ENCODE measurements around the gene GPR153.

The GPR153 gene

DNA sequence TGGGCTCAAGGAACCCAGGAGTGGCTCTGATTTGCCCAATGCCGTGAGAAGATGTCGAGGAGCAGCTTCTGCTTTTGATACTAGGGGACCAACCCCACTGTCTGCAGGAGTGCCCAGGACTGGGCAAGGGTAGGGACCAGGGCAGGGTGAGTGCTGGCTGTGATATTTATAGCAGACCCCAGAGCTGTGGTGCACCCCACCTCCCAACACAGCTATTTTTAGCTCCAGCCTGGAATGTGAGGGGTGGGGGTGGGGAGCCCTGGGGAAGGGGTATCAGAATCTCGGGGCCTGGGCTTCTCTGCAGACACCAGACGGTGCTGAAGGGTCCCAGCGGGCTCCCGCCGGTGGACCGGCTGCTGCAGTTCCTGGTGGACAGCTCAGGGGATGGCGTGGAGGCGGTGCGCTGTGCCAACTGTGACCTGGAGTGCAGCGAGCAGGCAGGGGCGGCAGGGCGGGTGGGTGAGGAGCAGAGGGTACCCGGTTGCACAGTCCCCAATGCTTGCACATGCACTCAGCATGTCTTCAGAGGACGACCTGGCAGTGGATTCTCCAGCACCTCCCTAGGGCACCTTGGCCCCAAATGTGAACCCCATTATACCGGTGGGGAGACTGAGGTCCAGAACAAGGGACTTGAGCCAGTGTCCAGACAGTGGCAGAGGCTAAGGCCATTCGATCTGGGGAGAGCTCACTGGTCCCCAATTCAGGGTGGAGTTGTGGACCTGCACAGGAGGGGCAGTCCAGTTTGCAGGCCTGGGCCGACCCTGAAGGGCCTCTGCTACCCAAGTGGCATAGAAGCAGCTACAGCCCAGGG is 53.6 kb downstream of the GPR153 start:
- TF ChIP-seq JUND (IDR thresholded peaks at IDR 0.05; ENCODE audit: low read depth): no peak
- in situ Hi-C loops (cut with HindIII; ENCODE audit: low pct_unique_long_range_greater_than_20kb, low sequenced_read_pairs): no loop called here

DNA sequence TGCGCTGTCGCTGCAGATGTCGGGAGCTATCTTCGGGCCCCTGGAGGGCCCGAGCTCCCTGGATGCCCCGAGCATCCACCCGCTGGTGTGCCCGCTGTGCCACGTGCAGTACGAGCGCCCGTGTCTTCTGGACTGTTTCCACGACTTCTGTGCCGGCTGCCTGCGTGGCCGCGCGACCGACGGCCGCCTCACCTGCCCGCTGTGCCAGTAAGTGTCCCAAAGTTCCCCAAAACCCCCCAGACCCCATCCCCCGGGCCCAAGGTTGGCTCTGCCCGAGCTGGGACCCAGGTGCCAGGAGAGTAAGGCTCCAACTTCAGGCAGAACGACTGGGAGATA is 54.4 kb downstream of the GPR153 start:
- no peak for TF ChIP-seq JUND (IDR thresholded peaks at IDR 0.05; ENCODE audit: low read depth)
- in situ Hi-C loops (cut with HindIII; ENCODE audit: low pct_unique_long_range_greater_than_20kb, low sequenced_read_pairs): no loop called here
- no peak for DNase-seq (ENCODE audit: low read depth in 1 of 2, low spot score in 1 of 2)

More for the DNA sequence above, 53.6 kb downstream of the GPR153 start:
- no peak for DNase-seq (ENCODE audit: low read depth in 1 of 2, low spot score in 1 of 2)

DNA sequence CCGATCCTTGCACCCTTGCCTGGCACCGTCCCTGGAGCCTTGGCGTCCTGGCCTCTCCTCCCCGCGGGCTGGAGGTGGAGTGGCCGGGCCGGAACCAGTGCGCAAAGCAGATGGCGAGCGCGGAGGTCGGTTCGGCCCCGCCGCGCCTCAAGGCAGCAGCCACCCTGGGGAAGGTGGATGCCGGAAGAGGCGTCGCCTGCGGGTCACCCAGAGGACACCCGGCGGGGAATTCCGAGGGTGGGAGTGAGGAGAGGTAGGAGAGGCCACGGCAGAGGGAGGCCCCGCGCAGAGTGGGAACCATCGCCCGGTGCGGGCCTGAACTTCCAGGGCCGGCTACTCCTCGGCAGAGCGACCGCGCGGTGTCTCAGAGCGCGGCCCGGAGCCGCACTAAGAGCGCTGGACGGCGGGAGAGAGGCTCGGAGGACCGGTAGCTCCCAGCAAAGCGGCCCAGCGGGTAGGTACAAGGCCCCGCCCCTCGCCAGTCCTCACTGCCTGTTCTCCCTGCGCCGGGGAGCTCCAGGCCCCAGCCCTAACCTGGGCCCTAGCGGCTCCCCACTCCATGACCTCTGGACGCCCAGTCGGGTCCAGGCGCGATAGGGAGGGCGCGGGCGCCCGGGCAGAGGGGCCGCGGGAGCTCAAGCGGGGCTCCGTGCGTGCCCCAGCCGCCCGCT is 54.9 kb downstream of the GPR153 start, which contains the start of gene RNF207:
RNF207 (plus strand) TSS at position 271 of the 671 bp plus-strand sequence. CDS start 417 bp downstream, outside the sequence.
- no peak for TF ChIP-seq JUND (IDR thresholded peaks at IDR 0.05; ENCODE audit: low read depth)
- DNase-seq (ENCODE audit: low read depth in 1 of 2, low spot score in 1 of 2): peak; percentile 78 to 86
- in situ Hi-C loops (cut with HindIII; ENCODE audit: low pct_unique_long_range_greater_than_20kb, low sequenced_read_pairs): no loop called here

DNA sequence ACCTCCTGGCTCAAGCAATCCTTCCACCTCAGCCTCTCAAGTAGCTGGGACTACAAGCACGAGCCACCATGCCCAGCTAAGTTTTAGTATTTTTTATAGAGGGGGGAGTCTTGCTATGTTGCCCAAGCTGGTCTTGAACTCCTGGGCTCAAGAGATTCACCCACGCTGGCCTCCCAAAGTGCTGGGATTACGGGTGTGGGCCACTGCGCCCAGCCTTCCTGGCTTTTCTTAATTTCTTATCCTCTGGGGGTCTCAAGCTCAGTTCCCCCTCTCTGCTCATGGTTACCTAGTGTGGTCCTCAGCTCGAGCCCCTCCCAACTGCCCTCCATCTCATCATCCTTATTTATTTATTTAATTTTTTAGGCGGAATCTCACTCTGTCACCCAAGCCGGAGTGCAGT is 58.6 kb downstream of the GPR153 start:
- TF ChIP-seq JUND (IDR thresholded peaks at IDR 0.05; ENCODE audit: low read depth): no peak
- no peak for DNase-seq (ENCODE audit: low read depth in 1 of 2, low spot score in 1 of 2)

DNA sequence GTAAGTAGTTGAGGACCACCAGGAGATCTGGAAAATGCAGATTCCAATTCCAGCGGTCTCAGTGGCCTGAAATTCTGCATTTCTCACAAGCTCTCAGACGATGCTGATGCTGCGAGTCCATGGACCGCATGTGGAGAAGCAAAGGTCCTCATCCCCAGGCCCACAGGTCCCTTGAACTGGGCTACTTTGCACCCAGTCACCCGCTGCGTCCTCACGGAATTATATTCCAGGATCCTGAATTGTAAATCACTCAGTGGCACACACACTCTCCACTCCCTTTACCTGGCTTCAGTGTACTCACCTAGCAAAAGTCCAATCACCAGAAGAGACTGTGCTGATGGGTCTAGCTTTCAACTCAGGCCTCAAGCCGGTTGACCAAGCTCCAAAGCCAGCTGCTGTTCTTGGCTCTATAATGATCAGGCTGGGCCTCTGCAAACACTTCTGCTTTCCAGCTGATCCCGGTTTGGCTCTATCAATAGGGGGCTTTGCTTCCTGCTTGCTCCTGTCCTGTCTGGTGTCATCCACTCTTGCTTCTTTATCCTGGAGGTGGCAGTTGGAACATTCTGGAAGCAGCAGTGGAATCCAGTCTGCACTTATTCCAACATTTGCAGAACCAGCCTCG is 60.6 kb downstream of the GPR153 start:
- TF ChIP-seq JUND (IDR thresholded peaks at IDR 0.05; ENCODE audit: low read depth): no peak
- no peak for DNase-seq (ENCODE audit: low read depth in 1 of 2, low spot score in 1 of 2)
- in situ Hi-C loops (cut with HindIII; ENCODE audit: low pct_unique_long_range_greater_than_20kb, low sequenced_read_pairs): no loop called here

More for the DNA sequence above, 58.6 kb downstream of the GPR153 start:
- in situ Hi-C loops (cut with HindIII; ENCODE audit: low pct_unique_long_range_greater_than_20kb, low sequenced_read_pairs): no loop called here

DNA sequence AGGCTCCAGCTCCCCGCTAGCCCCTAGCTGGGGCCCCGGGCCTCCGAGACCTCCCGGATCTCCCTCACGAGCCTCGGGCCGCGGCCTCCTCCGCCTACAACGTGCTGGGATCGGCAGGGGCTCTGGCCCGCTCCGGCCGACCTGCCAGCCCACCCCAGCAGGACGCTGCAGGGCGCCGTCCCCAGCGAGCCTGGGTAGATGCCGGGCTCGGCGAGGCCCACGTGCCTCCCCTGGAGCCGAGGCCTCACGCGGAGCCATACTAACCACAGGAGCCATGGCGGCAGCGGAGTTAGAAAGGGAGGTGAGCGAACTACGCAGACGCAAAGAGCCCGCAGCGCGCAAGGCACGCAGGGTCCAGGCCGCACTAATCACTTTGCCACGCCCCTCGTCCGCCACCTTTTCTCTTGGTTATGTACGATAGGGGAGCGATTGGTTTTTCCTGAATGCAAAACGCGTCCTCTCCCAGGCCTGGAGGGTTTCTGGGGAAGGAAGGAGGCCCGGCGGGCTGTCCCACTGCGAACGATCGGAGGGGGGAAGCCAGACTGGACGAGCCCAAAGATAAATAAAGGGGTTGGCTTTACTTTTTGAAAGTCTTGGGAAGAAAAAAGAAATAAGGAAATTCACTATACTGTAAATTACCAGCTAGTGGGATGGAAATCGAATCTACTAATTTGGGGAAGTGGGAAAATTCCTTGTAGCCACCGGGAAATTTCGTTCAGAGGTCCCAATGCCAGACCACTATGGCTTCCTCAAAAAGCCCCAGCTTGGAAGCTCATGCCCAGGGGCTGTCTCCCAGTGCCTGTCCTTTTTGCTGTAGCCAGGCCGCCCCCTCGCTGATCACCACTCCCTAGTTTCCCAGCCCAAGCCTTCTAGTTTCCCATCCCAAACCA is 61.4 kb downstream of the GPR153 start, which contains the start of gene RPL22:
RPL22 (minus strand) TSS at position 298 of the 890 bp plus-strand sequence; CDS start at position 276, 22 bp downstream.
- in situ Hi-C loops (cut with HindIII; ENCODE audit: low pct_unique_long_range_greater_than_20kb, low sequenced_read_pairs): no loop called here
- DNase-seq (ENCODE audit: low read depth in 1 of 2, low spot score in 1 of 2): peak; percentile 71 to 98
- no peak for TF ChIP-seq JUND (IDR thresholded peaks at IDR 0.05; ENCODE audit: low read depth)

DNA sequence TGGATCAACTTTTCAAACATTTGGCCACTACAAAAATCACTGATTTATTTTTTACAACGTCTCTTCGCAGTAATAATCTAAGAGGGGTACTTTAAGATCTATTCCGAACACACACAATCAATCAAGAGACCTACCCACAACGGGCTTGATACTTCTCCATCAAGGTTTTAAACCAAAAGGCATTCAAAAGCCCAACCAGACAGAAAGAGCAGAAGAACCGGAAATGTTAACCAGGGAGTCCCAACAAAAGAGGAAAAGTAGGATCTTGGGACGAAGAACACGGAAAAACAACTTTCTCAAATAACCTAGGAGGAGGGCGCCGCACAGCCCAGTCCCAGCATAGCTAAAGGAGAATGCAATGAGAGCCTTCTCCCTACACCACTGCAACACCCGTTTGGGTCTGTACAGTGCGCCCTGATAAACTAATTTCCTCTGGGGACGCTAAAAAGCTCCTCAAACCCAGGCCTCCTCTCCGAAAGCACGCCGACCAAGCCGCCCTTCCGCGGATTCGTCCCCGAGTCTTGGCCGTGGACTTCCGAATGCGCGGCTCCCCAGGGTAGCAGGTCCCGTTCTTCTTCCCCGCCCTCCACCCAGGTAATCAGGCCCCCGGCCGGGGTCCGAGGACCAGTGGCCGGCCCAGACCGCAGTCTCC is 62.1 kb downstream of the GPR153 start:
- in situ Hi-C loops (cut with HindIII; ENCODE audit: low pct_unique_long_range_greater_than_20kb, low sequenced_read_pairs): no loop called here
- no peak for TF ChIP-seq JUND (IDR thresholded peaks at IDR 0.05; ENCODE audit: low read depth)
- no peak for DNase-seq (ENCODE audit: low read depth in 1 of 2, low spot score in 1 of 2)

DNA sequence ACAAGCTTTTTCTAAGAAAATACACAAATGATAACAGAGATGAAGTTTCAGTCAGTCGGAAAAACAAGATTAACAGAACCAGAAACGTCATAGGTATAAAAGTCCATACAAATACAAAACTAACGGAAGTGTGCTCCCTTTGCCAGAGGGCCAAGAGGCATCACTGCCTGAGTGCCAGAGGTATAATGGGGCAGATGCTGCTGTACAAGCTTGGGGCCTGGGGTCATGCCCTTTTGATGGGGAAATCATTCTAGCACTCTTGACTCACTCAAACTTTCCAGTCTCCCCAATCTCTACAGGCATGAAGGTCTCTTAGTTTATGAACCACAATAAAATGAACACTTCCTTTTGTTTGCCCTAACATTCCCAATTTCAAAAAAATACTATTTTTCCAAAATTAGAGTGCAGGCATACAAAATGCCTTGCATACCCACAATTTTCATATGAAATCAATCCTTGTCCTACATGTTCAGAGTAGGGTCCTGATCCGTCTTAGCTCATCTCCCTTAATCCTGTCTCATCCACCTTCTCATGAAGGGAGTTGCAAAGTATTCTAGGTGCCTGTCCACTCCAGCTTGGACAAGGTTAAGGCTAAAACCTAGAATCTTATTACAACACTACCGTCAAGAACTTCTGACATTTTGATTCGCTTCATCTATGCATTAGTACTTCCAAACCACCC is 63.0 kb downstream of the GPR153 start:
- in situ Hi-C loops (cut with HindIII; ENCODE audit: low pct_unique_long_range_greater_than_20kb, low sequenced_read_pairs): no loop called here
- no peak for DNase-seq (ENCODE audit: low read depth in 1 of 2, low spot score in 1 of 2)
- no peak for TF ChIP-seq JUND (IDR thresholded peaks at IDR 0.05; ENCODE audit: low read depth)
